Fibroblast of lung (primary cell): ENCODE results near the gene MOCS3. TPM values are rescaled to one million over a fixed set of nuclear protein-coding genes. Genes with fewer than 3 reads are reported as not detected.

ENCODE experiments used
- DNase-seq, 2 donors: peaks; one replicate each; pipeline versions ENCODE4 v3.0.0 to v3.0.0-alpha.2; 2010; ENCODE audit warnings: low read depth in 2 of 2
- H2AFZ ChIP-seq: 2 replicates; pipeline ENCODE4 v1.5.1; 2012; ENCODE audit warnings: low read length, control low read depth, inconsistent platforms
- H3K27ac ChIP-seq: 2 replicates; pipeline ENCODE4 v1.5.1; 2011; ENCODE audit warnings: low read length, control low read depth; ENCODE audit not compliant: insufficient read depth
- H3K27me3 ChIP-seq: 2 replicates; pipeline ENCODE4 v1.5.1; 2011; ENCODE audit warnings: mild to moderate bottlenecking, low read length; ENCODE audit not compliant: control insufficient read depth, insufficient read depth
- H3K36me3 ChIP-seq: 2 replicates; pipeline ENCODE4 v1.5.1; 2011; ENCODE audit warnings: low read length; ENCODE audit not compliant: control insufficient read depth, insufficient read depth
- H3K4me1 ChIP-seq: 2 replicates; pipeline ENCODE4 v1.5.1; 2011; ENCODE audit warnings: low read length; ENCODE audit not compliant: control insufficient read depth, insufficient read depth; ENCODE audit errors: extremely low read depth
- H3K4me2 ChIP-seq: 2 replicates; pipeline ENCODE4 v1.5.1; 2011; ENCODE audit warnings: low read length, control low read depth; ENCODE audit not compliant: insufficient read depth; ENCODE audit errors: extremely low read depth
- H3K4me3 ChIP-seq, 4 experiments: fragments of 200-600 bp in 1 of 4; sonication (generic) in 1 of 4; replicated peaks in 1 of 4; 2 replicates each; pipeline ENCODE4 v1.5.1; 2011 to 2016; ENCODE audit warnings: low read length in 4 of 4, low read depth in 3 of 4, mild to moderate bottlenecking in 3 of 4, control low read depth in 2 of 4, inconsistent platforms in 1 of 4, mixed read lengths in 1 of 4; ENCODE audit not compliant: insufficient read depth in 1 of 4; ENCODE audit errors: control extremely low read depth in 1 of 4
- H3K79me2 ChIP-seq: 2 replicates; pipeline ENCODE4 v1.5.1; 2012; ENCODE audit warnings: mild to moderate bottlenecking, low read length, inconsistent platforms; ENCODE audit not compliant: control insufficient read depth, insufficient read depth
- H3K9ac ChIP-seq: 2 replicates; pipeline ENCODE4 v1.5.1; 2011; ENCODE audit warnings: mild to moderate bottlenecking, low read length, control low read depth; ENCODE audit not compliant: insufficient read depth
- H3K9me3 ChIP-seq: 2 replicates; pipeline ENCODE4 v1.5.1; 2012; ENCODE audit warnings: low read depth, low read length; ENCODE audit not compliant: control insufficient read depth, insufficient read depth
- H4K20me1 ChIP-seq: 2 replicates; pipeline ENCODE4 v1.5.1; 2011; ENCODE audit warnings: low read length; ENCODE audit not compliant: control insufficient read depth, insufficient read depth; ENCODE audit errors: extremely low read depth
- EZH2 ChIP-seq: IDR thresholded peaks from 2 replicates; pipeline ENCODE4 v1.5.1; 2012; ENCODE audit warnings: low read length, control low read depth, mild to moderate bottlenecking; ENCODE audit errors: missing control alignments
- polyA plus RNA-seq, 2 donors: library from polyadenylated mRNA; depleted of rRNA in 1 of 2; stranded (reverse) in 1 of 2; unstranded in 1 of 2; fragments of >200 nt; gene quantifications; 2 replicates each; pipeline ENCODE4 v1.2.1, GENCODE V29; 2011 to 2012; ENCODE audit warnings: missing spikeins in 1 of 2
- total RNA-seq: library from RNA; depleted of rRNA; stranded (reverse); fragments of >200 nt; gene quantifications from 2 replicates; pipeline ENCODE4 v1.2.1, GENCODE V29; 2014
- TF ChIP-seq, protein P1 (sequence below), 2 donors: IDR thresholded peaks in 1 of 2; conservative IDR thresholded peaks in 1 of 2; 1 replicate in 1 of 2; 2 replicates in 1 of 2; pipeline ENCODE4 v1.5.1; 2011 to 2012; ENCODE audit warnings: low read length in 2 of 2, control low read depth in 1 of 2, inconsistent platforms in 1 of 2, low read depth in 1 of 2, mild to moderate bottlenecking in 1 of 2

Gene MOCS3
- total and polyA plus RNA-seq, 2 donors (not counting 1 experiment from before 2014, with no cell fraction given) = 3.7 to 10.1 TPM

DNA sequence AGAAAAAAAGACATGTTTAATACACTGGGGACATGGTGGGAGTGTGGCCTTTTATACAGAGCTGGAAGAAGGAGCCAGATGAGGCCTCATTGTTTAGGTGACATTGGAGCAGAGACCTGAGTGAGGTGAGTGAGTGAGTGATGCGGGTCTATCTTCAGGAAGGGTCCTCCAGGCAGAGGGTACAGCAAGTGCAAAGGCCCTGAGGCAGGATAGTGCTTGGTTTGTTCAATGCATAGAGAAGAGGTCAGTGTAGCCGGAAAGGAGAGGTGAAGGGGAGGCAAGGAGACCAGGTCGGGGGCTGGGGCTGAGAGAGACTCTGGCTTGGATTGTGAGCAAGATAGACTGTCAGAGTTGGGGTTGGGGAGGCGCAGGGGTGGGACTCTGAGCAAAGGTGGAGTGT lies 40.7 kb downstream of the MOCS3 start:
- no peaks in the 10 kb centered on the region for H3K9me3 ChIP-seq

DNA sequence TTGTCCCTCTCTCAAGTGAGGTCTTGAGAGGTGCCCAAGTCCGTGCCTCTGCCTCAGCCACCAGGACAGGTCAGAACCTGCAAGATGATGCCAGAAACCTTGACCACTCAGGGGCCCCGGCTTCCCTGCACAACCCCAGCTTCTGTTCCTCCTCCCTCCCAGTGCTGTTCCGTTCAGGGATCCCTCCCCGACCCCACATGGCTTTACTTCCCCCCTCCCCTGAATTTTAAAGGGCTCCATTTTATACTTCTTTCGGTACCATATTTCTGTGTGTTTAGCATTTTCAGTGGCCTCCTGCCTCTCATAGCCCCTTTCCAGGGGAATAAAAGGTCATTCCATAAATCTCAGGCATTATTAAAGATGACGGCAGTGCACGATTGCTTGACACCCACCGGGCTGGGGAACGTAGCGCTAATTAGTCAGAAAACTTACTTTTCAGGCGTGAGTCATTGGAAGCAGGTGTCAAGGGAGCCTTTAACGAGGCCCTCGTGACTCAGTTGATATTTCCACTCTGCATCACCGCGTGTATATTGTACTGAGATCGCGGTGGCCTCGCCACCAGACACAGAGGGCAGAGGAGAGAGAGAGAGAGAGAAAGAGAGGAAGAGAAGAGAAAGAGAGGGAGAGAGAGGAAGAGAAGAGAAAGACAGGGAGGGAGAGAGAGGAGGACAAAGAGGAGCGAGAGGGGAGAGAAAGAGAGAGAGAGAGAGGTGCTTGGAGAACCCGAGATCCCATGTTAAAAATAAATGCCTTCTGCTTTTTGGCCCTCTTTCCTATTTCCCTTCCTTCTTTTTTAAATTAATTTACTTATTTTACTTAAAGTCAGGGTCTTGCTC lies 43.0 kb downstream of the MOCS3 start:
- H4K20me1 ChIP-seq = no peaks in the 10 kb centered on the region
- TF ChIP-seq, protein P1, sequence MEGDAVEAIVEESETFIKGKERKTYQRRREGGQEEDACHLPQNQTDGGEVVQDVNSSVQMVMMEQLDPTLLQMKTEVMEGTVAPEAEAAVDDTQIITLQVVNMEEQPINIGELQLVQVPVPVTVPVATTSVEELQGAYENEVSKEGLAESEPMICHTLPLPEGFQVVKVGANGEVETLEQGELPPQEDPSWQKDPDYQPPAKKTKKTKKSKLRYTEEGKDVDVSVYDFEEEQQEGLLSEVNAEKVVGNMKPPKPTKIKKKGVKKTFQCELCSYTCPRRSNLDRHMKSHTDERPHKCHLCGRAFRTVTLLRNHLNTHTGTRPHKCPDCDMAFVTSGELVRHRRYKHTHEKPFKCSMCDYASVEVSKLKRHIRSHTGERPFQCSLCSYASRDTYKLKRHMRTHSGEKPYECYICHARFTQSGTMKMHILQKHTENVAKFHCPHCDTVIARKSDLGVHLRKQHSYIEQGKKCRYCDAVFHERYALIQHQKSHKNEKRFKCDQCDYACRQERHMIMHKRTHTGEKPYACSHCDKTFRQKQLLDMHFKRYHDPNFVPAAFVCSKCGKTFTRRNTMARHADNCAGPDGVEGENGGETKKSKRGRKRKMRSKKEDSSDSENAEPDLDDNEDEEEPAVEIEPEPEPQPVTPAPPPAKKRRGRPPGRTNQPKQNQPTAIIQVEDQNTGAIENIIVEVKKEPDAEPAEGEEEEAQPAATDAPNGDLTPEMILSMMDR (conservative IDR thresholded peaks at IDR 0.05 in 1 of 2, IDR thresholded peaks at IDR 0.05 in 1 of 2; ENCODE audit: low read depth in 1 of 2, low read length in 2 of 2) = no peak
- no peak for TF ChIP-seq EZH2

More for the DNA sequence above, 40.7 kb downstream of the MOCS3 start:
- no peak overlapping the region for H3K4me3 ChIP-seq
- H3K4me2 ChIP-seq = no peak overlapping the region
- H3K36me3 ChIP-seq = no peaks in the 10 kb centered on the region
- no peak overlapping the region for H3K9ac ChIP-seq
- no peaks in the 10 kb centered on the region for H4K20me1 ChIP-seq
- H3K27me3 ChIP-seq = peaks cover 2% of the 10 kb centered on the region
- no peaks in the 10 kb centered on the region for H3K79me2 ChIP-seq
- no peak for TF ChIP-seq EZH2
- TF ChIP-seq, protein P1 (conservative IDR thresholded peaks at IDR 0.05 in 1 of 2, IDR thresholded peaks at IDR 0.05 in 1 of 2; ENCODE audit: low read depth in 1 of 2, low read length in 2 of 2) = no peak
- no peak for DNase-seq
- no peak overlapping the region for H3K27ac ChIP-seq
- no peak overlapping the region for H2AFZ ChIP-seq
- no peaks in the 10 kb centered on the region for H3K4me1 ChIP-seq

DNA sequence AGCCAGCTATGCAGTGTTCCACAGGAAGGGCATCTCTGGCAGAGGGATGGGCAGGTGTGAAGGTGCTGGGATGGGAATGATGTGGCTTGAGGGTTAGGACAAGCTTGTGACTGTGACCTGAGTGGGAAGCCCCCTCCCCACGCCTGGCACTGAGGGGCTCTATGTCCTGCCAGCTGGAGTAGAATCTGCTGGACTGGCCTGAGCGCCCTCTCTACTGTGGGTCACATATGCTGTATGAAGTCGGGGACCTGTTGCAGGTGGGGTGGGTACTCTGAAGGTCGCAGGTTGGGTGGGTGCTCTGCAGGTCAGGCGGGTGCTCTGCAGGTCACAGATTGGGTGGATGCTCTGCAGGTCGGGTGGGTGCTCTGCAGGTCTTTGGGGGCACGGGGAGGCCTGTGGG lies 44.0 kb downstream of the MOCS3 start:
- TF ChIP-seq EZH2 = no peak
- TF ChIP-seq, protein P1 (conservative IDR thresholded peaks at IDR 0.05 in 1 of 2, IDR thresholded peaks at IDR 0.05 in 1 of 2; ENCODE audit: low read depth in 1 of 2, low read length in 2 of 2) = no peak
- H3K36me3 ChIP-seq = no peaks in the 10 kb centered on the region
- H2AFZ ChIP-seq = no peak overlapping the region
- no peaks in the 10 kb centered on the region for H4K20me1 ChIP-seq
- no peaks in the 10 kb centered on the region for H3K9me3 ChIP-seq
- no peaks in the 10 kb centered on the region for H3K4me1 ChIP-seq
- H3K4me3 ChIP-seq = no peak overlapping the region
- H3K27me3 ChIP-seq = peaks cover 2% of the 10 kb centered on the region
- DNase-seq = no peak
- no peaks in the 10 kb centered on the region for H3K79me2 ChIP-seq
- H3K4me2 ChIP-seq = no peak overlapping the region
- H3K9ac ChIP-seq = no peak overlapping the region
- no peak overlapping the region for H3K27ac ChIP-seq

More for the DNA sequence above, 43.0 kb downstream of the MOCS3 start:
- Histone ChIP-seq H3K79me2 (no peaks in the 10 kb centered on the region), H3K9ac (no peak overlapping the region), H3K27ac (no peak overlapping the region), H3K4me2 (no peak overlapping the region), H3K9me3 (no peaks in the 10 kb centered on the region), H3K27me3 (peaks cover 2% of the 10 kb centered on the region), H3K4me3 (no peak overlapping the region), H2AFZ (no peak overlapping the region), H3K36me3 (no peaks in the 10 kb centered on the region), H3K4me1 (no peaks in the 10 kb centered on the region)
- no peak for DNase-seq
